Stomach (tissue), 4 donors: ENCODE results near the gene NHERF2.

Experiments used
- POLR2A ChIP-seq, 4 donors: fragments of 450-650 bp; IDR thresholded peaks; one replicate each; pipeline ENCODE4 v1.6.1; 2016; ENCODE audit warnings: antibody characterized with exemption in 4 of 4, control low read depth in 2 of 4, mild to moderate bottlenecking in 1 of 4, moderate library complexity in 1 of 4
- TF ChIP-seq, protein P1 (sequence below), 7 experiments: fragments of 450-650 bp in 4 of 7; fragments of 200-600 bp in 3 of 7; sonication (generic) in 3 of 7; IDR thresholded peaks; one replicate each; pipeline ENCODE4 v1.5.1; 2016 to 2019; ENCODE audit warnings: antibody characterized with exemption in 7 of 7, control low read depth in 2 of 7, mild to moderate bottlenecking in 1 of 7

DNA sequence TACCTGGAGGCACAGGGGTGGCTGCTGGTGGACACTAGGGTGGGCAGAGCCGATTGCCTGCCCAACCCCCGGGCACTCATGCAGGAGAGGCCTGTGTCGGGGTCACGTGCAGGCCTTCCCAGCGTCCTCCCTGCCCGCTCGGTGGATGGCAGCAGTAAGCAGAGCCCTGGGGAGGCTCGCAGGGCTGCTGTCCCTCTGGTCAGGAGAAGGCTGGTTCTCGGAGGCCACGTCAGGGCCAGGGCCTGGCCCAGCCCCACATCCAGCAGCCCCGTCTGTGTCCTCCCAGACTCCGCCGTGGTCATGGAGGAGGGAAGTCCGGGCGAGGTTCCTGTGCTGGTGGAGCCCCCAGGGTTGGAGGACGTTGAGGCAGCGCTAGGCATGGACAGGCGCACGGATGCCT is 56.7 kb downstream of the NHERF2 start:
- TF ChIP-seq, protein P1, sequence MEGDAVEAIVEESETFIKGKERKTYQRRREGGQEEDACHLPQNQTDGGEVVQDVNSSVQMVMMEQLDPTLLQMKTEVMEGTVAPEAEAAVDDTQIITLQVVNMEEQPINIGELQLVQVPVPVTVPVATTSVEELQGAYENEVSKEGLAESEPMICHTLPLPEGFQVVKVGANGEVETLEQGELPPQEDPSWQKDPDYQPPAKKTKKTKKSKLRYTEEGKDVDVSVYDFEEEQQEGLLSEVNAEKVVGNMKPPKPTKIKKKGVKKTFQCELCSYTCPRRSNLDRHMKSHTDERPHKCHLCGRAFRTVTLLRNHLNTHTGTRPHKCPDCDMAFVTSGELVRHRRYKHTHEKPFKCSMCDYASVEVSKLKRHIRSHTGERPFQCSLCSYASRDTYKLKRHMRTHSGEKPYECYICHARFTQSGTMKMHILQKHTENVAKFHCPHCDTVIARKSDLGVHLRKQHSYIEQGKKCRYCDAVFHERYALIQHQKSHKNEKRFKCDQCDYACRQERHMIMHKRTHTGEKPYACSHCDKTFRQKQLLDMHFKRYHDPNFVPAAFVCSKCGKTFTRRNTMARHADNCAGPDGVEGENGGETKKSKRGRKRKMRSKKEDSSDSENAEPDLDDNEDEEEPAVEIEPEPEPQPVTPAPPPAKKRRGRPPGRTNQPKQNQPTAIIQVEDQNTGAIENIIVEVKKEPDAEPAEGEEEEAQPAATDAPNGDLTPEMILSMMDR (IDR thresholded peaks at IDR 0.05) = no peak
- no peak for TF ChIP-seq POLR2A (IDR thresholded peaks at IDR 0.05)
